GM18526 (cell line): ENCODE measurements around the gene PREP.

Source experiments
- POLR2A ChIP-seq: IDR thresholded peaks from 3 replicates; pipeline ENCODE4 v1.6.1; 2011; ENCODE audit not compliant: insufficient read length; ENCODE audit errors: extremely low read depth

The PREP gene

DNA sequence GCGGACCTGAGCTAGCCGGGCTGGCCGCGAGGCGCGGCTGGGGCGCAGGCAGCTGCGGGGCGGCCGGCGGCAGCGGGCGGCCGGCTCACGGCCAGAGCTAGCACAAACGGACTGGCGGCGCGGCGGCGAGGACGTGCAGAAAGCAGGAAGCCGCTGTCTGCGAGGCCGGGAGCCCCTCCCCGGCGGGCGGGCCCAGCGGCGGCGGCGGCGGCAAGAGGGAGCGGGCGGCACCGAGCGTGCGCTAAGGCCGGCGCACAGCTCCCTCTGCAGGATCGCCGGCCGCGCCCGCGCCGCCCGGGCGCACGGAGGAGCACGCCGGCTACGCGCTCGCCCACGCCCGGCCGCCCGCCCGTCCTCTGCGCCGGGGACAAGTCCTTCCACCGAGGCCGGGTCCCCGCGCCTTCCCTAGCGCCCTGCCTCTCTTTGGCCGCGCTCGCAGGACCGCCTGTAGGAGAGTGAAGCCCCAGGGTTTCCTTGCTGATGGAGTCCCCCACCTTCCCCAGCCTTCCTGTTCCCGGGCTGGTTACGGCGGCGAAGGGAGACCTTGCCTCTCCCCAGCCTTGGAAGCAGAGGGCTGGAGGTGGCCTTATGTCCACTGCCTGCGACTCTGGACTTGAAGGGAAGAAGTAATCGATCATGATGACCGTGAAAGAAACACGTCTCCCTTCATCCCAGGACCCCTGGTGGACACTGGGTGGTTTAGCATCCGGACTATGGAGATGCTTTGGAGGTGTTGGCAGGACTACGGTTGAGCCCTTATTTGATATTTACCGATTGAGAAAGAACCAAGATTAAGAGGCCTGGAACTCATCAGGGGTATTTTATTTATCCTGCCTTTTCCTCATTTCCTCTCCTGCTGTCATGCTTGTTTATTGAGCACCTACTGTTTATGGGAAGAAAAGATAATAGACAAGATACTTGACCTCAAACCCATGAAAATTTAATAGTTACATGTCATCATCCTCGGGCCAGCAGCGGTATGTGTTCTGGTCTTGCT is at the start of gene PREP:
Gene PREP, minus strand, starts transcription at position 144 of the 997 bp plus-strand sequence. CDS start 191 bp downstream, outside the sequence.
- peak; percentile 76 for TF ChIP-seq POLR2A

DNA sequence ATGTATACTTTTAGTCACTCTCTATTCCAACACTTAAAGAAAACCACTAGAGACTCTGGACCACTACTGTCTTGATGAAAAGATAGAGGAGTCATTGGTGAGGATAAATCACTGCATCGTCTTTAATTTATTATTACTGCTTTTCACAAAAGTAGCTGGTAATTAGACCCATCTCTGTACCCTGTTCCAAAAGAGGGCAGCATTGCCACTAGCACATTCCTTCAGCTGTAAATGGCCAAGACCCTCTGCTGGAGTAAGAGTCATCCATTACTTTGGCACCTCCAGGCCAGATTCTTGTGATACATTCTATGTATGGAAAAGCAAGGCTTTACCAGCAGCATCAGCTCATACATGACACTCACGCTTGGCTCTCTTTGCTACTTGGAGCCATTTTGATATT is 49.5 kb upstream of the PREP start:
- TF ChIP-seq POLR2A = no peak

DNA sequence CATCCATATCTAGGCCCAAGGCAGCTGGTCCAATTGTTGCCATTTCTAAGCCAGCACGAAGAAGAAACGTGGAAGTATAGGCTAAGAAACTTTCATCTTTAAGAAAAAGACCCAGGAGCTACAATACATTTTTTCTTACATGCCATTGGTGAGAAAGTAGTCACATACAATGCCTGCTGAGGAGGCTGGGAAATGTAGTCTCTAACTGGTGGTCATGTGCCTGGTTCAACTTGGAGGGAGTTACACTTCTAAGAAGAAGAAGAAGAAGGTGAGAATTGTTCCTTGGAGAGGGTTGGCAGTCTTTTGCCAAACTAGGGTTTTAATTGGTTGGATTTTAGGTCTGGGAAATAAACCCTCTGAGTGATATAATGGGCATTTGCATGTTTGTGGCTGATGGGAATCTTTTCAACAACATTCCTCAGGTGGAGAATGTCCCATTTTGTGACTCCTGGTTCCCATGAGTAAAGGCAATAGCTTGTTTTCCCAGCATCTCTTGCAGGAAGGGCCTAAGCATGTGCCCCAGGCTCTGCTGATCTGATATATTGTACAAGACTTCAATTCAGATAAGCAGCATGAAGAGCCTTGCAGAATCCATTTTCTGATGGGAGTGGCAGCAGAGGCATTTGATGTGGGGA is 47.0 kb upstream of the PREP start:
- no peak for TF ChIP-seq POLR2A

DNA sequence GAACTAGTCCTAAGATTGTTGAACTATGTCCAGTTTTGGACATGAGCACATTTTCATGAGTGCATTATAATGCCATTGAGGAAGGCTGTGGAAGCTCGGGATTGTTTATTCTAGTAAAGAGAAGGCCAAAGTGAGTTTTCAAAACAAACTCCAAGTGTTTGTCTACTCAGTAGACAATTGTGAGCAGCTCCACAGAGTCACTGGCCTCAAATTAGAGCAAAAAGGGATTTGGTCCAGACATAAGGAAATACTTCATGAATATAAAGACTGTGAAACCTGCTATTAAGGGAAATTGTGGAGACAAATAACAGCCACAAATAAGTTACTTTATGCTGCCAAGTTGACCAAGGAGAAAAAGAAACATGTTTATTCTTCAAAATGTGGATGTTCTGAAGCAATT is 42.6 kb upstream of the PREP start:
- TF ChIP-seq POLR2A = no peak

DNA sequence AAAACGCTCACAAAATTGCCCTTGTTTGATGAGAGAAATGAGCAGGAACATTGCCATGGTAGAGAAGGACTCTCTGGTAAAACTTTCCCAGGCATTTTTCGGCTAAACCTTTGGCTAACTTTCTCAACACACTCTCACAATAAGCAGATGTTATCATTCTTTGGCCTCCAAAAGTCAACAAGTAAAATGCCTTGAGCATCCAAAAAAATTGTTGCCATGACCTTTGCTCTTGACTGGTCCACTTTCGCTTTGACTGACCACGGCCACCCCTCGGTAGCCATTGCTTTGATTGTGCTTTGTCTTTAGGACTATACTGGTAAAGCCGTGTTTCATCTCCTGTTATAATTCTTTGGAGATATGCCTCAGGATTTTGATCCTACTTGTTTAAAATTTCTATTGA is 41.1 kb upstream of the PREP start:
- TF ChIP-seq POLR2A = no peak

DNA sequence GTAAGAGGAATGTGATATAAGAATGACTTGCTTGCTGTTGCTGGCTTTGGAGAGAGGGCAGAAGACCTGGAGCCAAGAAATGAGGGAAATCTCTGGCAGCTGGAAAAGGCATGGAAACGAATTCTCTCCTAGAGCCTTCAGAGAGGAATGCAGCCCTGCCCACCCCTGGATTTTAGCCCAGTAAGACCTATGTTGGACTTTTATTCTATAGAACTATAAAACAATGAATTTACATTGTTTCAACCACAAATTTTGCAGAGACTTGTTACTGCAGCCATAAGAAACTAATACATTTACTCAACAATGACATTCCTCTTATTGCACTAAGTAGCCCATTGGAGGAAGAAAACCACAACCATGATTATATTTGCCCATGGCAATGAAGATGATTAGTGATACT is 39.5 kb upstream of the PREP start:
- no peak for TF ChIP-seq POLR2A

DNA sequence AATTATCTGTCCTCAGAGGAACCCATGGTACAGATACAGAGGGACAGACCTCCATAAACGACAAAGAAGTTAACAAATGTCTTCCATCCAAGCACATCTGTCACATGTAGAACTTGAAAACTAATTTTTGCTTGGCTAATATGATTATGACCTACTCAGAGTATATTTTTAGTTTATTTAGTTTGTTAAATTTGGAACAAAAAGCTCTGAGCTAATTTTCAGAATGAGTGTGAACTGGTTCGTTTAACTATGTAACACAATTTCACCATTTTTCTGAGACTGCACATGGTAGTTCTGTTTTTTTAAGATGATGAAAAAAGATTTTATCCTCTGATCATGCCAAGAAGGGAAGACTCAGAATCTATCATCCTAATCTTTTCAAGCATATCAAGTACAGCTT is 34.4 kb upstream of the PREP start:
- no peak for TF ChIP-seq POLR2A

DNA sequence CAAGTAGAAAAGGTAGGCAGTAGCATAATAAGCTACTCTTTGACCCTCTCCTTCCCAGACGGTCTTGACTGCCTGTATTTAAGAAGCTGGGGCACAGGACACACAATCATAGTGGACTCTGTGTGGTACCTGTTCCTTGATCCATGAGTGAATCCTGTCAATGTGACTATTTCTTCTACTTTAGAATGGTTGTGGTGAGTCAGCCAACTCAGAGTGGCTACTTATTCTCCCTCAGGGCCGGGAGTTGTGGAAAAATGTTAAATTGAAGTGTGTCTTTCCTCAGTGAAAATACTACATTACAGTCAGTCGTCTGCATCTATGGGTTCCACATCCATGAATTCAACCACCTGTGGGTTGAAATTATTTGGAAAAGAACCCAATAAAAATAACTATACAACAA is 30.8 kb upstream of the PREP start:
- TF ChIP-seq POLR2A = no peak

DNA sequence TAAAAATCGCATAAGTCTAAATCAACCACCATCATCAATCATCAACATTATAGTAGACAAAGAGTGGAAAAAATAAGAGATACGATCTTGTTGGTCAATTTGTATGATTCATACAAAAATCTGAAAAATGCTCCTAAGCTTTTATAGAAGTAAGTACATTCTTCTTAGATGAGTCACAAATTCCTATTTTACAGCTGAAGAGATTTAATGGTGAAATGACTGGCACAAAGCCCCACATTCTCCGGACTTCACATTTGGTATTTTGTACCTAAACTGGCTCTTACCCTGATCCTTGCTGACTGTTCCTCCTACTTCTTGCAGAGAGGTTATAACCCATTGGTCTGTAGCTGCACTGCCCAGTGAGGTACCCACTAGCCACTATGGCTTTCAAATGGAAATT is 29.9 kb upstream of the PREP start:
- no peak for TF ChIP-seq POLR2A

DNA sequence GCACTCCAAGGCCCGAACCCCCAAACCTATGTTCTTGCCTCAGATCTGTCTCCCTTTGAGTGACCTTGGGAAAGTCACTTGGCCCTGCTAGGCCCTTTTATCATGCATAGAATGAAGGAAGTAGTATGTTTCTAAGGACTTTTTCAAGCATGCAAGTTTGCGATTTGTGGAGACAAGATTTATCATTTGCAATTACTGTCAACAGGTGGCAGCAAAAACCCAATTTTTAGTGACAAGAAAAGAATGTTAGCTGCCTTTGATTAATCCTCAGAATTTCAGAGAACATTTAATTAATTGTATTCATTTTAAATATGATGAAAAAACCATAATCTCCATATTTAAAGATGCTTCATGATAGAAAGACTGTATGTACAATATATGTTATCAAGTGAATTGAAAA is 28.3 kb upstream of the PREP start:
- no peak for TF ChIP-seq POLR2A

DNA sequence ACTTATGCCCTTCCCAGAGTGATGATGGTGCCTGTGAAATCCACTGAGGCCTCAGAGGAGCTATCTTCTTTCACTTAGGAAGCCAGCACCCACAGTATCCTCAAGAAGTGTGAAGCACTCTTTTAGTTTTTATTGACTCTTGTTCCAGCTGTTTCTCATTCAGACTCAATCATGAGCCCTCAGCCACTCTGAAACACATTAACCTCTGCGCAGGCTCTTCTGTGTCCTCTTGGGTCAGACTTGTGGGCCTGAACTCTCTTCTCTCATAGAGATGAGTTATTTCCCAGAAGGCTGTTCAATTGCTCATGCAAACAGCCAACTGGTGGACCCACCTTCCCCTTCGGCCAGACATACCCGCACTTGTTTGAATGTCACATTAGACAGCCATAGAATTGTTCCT is 27.8 kb upstream of the PREP start:
- no peak for TF ChIP-seq POLR2A

DNA sequence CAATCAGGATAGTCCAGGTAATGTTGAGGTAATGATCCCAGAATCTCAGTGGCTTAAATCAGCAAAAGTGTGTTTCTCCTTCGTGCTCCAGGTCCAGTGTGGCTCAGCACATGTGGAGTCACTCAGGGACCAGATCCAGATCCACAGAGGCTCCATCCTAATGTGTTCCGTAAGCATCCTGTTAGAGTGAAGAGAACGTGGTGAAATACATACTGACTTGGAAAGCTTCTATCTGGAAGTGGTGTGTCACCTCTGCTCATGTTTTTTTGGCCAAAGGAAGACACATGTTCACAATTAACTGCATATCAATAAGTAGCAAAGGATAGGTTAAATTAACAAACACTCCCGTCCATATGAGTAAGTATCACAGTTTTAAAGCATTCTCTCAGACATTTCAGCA is 26.8 kb upstream of the PREP start:
- TF ChIP-seq POLR2A = no peak

DNA sequence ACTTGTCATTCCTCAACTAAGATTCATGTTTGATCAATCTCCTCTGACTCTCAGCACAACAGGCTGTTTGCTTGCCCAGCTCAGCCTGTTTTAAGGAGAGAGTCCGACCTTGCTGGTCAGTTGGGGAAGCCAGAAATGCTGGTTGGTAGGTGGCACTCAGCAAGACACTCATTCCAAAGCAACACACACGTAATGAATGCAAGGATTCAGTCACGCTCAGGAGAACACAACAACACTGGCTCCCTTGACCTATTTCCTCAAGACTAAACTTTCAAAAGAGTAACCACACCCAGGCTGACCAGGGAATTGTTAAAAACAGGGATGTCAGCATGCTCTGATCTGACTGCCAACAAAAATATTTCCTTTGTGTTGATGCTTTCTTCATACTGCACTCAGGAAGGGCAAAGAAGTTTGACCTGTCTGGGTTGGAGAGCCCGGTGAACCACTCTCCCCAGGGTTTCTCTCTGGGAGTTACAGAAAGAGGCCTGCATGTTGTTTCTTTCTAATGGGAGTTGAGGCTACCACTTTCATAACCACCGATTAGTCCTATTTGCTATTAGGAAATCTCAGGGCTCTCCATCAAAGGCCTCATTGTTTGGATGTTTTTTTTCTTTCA is 25.6 kb upstream of the PREP start:
- no peak for TF ChIP-seq POLR2A

DNA sequence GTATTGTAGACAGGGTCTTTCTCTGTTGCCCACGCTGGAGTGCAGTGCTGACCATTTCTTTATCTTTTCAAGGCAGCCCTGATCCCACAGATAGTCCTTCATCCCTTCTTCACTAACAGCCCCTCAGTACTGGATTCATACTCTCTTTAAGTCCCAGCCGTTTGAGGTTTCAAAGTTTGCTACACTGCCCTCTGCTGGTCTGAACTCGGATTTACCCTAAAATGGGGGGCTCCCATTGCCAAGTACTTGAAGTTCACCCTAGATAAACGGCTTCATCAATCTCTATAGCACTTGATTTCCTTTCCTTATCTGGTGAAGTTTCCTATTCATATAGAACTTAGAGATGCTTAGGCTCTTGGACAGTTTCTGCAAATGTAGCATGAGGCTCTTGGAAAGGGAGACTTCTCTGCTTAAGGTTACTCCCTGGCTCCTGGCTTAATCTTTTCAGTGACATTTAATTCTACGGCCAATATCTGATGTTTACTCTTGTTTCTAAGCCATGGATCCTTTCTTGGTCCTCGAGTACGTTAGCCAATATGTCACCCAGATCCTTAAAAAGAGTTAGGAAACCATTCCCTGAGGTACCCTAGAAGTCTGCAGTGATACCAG is 21.4 kb upstream of the PREP start:
- TF ChIP-seq POLR2A = no peak

DNA sequence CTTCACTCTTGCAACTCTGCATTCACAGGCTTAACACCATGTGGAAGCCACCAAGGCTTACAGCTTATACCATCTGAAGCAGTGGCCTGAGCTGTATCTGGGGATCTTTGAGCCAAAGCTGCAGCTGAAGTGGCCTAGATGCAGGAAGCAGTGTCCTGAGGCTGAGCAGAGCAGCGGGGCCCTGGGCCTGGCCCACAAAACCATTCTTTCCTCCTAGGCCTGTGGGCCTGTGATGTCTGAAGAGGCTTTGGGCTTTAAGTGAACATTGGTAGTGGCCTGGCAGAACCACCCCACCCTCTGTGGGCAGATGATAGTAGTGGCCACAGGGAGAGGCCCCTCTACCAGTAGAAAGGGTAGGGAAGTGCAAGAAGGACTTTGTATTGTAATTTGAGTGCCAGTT is 6.9 kb upstream of the PREP start:
- TF ChIP-seq POLR2A = no peak
